Measurements from ENCODE around the gene CLEC2D.
"Not testable (repeated sequence)": the region's sequence is repeated elsewhere in the genome, so short reads cannot be mapped to it uniquely, and the experiment has no call there.

Gene CLEC2D

GRCh38 chr12:9699898-9700605 is 30.5 kb downstream of the CLEC2D start:
- no peak overlapping the region for H3K4me3 ChIP-seq (ENCODE audit: control insufficient read depth, low read depth, low read length)
- TF ChIP-seq CTCF (IDR thresholded peaks at IDR 0.05; ENCODE audit: control insufficient read depth, insufficient read depth, low read depth, low read length, missing control alignments) = no peak
- no peak for DNase-seq (ENCODE audit: low read depth)

GRCh38 chr12:9700606-9700956 is 31.1 kb downstream of the CLEC2D start:
- TF ChIP-seq CTCF (IDR thresholded peaks at IDR 0.05; ENCODE audit: control insufficient read depth, insufficient read depth, low read depth, low read length, missing control alignments) = no peak
- no peak for DNase-seq (ENCODE audit: low read depth)
- H3K4me3 ChIP-seq (ENCODE audit: control insufficient read depth, low read depth, low read length) = no peak overlapping the region

- no peak for TF ChIP-seq CTCF (IDR thresholded peaks at IDR 0.05; ENCODE audit: control insufficient read depth, insufficient read depth, low read depth, low read length, missing control alignments)
- H3K4me3 ChIP-seq (ENCODE audit: control insufficient read depth, low read depth, low read length) = no peak overlapping the region
- DNase-seq (ENCODE audit: low read depth) = no peak
Measured at GRCh38 chr12:9701380-9702154, 32.1 kb downstream of the CLEC2D start.

GRCh38 chr12:9702255-9702654 is 32.7 kb downstream of the CLEC2D start:
- no peak for DNase-seq (ENCODE audit: low read depth)

DNA sequence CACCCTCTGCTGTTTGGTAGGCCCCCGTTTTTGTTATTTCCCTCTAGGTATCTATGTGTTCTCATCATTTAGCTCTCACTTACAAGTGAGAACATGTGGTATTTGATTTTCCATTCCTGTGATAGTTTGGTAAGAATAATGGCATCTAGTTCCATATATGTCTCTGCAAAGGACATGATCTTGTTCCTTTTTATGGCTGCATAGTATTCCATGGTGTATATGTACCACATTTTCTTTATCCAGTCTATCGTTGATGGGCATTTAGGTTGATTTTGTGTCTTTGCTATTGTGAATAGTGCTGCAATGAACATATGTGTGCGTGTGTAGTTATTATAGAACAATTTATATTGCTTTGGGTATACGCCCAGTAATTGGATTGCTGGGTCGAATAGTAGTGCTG is 35.0 kb downstream of the CLEC2D start:
- not testable (repeated sequence) for H3K4me3 ChIP-seq (ENCODE audit: control insufficient read depth, low read depth, low read length); DNase-seq (ENCODE audit: low read depth)

More at GRCh38 chr12:9702255-9702654, 32.7 kb downstream of the CLEC2D start:
- H3K4me3 ChIP-seq (ENCODE audit: control insufficient read depth, low read depth, low read length) = no peak overlapping the region
- no peak for TF ChIP-seq CTCF (IDR thresholded peaks at IDR 0.05; ENCODE audit: control insufficient read depth, insufficient read depth, low read depth, low read length, missing control alignments)

- H3K4me3 ChIP-seq (ENCODE audit: control insufficient read depth, low read depth, low read length) = no peak overlapping the region
- DNase-seq (ENCODE audit: low read depth) = no peak
- TF ChIP-seq CTCF (IDR thresholded peaks at IDR 0.05; ENCODE audit: control insufficient read depth, insufficient read depth, low read depth, low read length, missing control alignments) = no peak
Measured at GRCh38 chr12:9706086-9706685, 36.7 kb downstream of the CLEC2D start.

DNA sequence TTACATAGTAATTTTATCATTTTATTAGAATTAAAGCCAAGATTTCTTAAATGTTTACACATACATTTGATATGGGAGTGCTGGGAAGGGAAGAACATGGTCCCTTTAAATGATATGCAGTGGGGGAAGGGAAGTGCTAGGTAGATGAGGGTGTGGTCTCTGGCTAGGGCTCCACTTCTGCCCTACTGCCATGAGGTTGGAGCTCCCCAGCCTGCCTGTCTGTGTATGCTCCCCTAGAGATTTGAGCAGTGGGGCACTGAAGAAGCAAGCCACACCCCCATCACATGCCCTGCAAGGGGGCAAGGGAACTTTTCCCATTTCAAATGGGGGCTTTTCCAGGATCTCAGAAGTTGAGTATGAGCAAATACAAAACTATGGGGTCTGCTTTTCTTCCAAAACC is 37.8 kb downstream of the CLEC2D start:
- no peak for DNase-seq (ENCODE audit: low read depth)
- H3K4me3 ChIP-seq (ENCODE audit: control insufficient read depth, low read depth, low read length) = no peak overlapping the region
- no peak for TF ChIP-seq CTCF (IDR thresholded peaks at IDR 0.05; ENCODE audit: control insufficient read depth, insufficient read depth, low read depth, low read length, missing control alignments)

Data from AG09309 (cell line).